H1 (cell line): ENCODE measurements around the gene ACAA1. TPM values are rescaled to one million over a fixed set of nuclear protein-coding genes. Genes with fewer than 3 reads are reported as not detected.

ENCODE experiments used
- MAFK ChIP-seq: IDR thresholded peaks from 2 replicates; pipeline ENCODE4 v1.6.1; 2012; ENCODE audit warnings: low read depth, mild to moderate bottlenecking, improper control_type of control experiment, low read length
- polyA plus RNA-seq, 7 experiments: library from polyadenylated mRNA; depleted of rRNA in 3 of 7; stranded (reverse) in 5 of 7; unstranded in 2 of 7; fragments of >200 nt in 5 of 7; fragments of 200-250 nt in 2 of 7; gene quantifications; 1 replicate in 5 of 7; 2 replicates in 1 of 7; 4 replicates in 1 of 7; pipeline versions ENCODE4 v1.2.1 to v1.2.3, GENCODE V29; 2011 to 2013; ENCODE audit warnings: missing spikeins in 2 of 7, mixed read lengths in 2 of 7
- total RNA-seq: library from RNA; stranded (reverse); fragmentation: NEBNext Ultra II Directional; extraction: Animal tissue kit (Norgen Biotek cat#: 25700); gene quantifications from 2 replicates; pipeline ENCODE4 v1.2.1, GENCODE V29; 2021

The ACAA1 gene
- total and polyA plus RNA-seq, 2 of the 8 experiments (the other 6 are each of a cell fraction or from before 2014, with no cell fraction given) = 23.1 to 34.8 TPM

DNA sequence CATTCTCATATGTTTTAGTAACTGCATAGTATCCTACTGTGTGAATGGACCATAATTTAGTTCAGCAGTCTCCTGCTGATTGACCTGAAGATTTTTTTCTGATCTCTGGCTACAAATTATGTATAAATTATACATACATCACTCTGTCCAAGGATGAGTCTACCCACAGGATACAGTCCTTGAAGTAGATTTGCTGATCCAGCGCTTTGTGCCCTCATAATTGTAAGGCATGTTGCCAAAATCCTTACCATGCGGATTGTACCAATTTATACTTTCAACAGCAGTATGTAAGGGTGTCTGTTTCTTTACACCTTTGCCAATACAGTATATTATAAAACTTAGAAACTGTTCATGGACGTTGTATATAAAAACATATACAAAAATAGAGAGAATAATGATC is 46.5 kb downstream of the ACAA1 start (continued):
- peak; percentile 20; the same call in 1 of the 2 replicates for TF ChIP-seq MAFK
